Right lobe of liver (tissue), 6 donors: ENCODE results near the gene MRPL19. TPM values are rescaled to one million over a fixed set of nuclear protein-coding genes. Genes with fewer than 3 reads are reported as not detected.

Source experiments
- ATAC-seq, 4 donors: fragments of 200-7000 bp; cut with Tn5 transposase; one replicate each; pipeline ENCODE4 v1.9.1; 2020; ENCODE audit warnings: mild to moderate bottlenecking in 4 of 4, moderate library complexity in 4 of 4
- DNase-seq, 3 donors: peaks; one replicate each; pipeline ENCODE4 v3.0.0-alpha.2; 2020
- H3K27ac ChIP-seq, 3 donors: fragments of 200-600 bp; one replicate each; pipeline ENCODE4 v1.8.0; 2022
- H3K27me3 ChIP-seq, 2 donors: fragments of 200-600 bp; one replicate each; pipeline ENCODE4 v1.8.0; 2022
- H3K36me3 ChIP-seq, 4 donors: fragments of 200-600 bp; sonication (generic) in 1 of 4; one replicate each; pipeline versions ENCODE4 v1.5.1 to v1.8.0; 2017 to 2022; ENCODE audit warnings: control low read depth in 1 of 4
- H3K4me1 ChIP-seq, 4 donors: fragments of 200-600 bp; sonication (generic) in 1 of 4; one replicate each; pipeline versions ENCODE4 v1.5.1 to v1.8.0; 2017 to 2022; ENCODE audit warnings: control low read depth in 1 of 4
- H3K4me3 ChIP-seq, 3 donors: fragments of 200-600 bp; one replicate each; pipeline ENCODE4 v1.8.0; 2022
- H3K9me3 ChIP-seq, 4 donors: fragments of 200-600 bp; sonication (generic) in 1 of 4; one replicate each; pipeline versions ENCODE4 v1.5.1 to v1.8.0; 2017 to 2022; ENCODE audit warnings: control low read depth in 1 of 4
- CTCF ChIP-seq, 4 donors: fragments of 200-600 bp in 3 of 4; fragments of 450-650 bp in 1 of 4; IDR thresholded peaks; one replicate each; pipeline versions ENCODE4 v1.5.1 to v1.8.0; 2016 to 2022; ENCODE audit warnings: antibody characterized with exemption in 4 of 4, mild to moderate bottlenecking in 2 of 4
- POLR2A ChIP-seq: fragments of 450-650 bp; IDR thresholded peaks from one replicate; pipeline ENCODE4 v1.6.1; 2017; ENCODE audit warnings: antibody characterized with exemption, mild to moderate bottlenecking
- WGBS: methylation state at CpG from one replicate; pipeline ENCODE4 v1.1.6; 2018; ENCODE audit warnings: low coverage, low lambda C conversion rate; ENCODE audit not compliant: insufficient coverage; ENCODE audit errors: missing lambda C conversion rate; 5-methylcytosine and 5-hydroxymethylcytosine counted together
- intact Hi-C, 2 donors: fragments of 100-400 bp; cut with DNase I; formaldehyde crosslinking; loops; one replicate each; pipeline versions ENCODE4 v1.11.2 to v1.14.1; 2022
- total RNA-seq, 6 experiments: library from RNA; depleted of rRNA in 2 of 6; stranded (reverse); fragments of >200 nt in 2 of 6; fragmentation: NEBNext Ultra II Directional in 3 of 6; extraction: Animal tissue kit (Norgen Biotek cat#: 25700) in 3 of 6; gene quantifications; one replicate each; pipeline versions ENCODE4 v1.1.0 to v1.2.4, GENCODE V29; 2016 to 2023
- donor health status: DM: no; HTN: yes; CAD: no.
- donor health status: DM: no; HTN: no; CAD: no.
- donor health status: DM: no; HTN: no; CAD: no.
- donor health status: DM: no; HTN: yes; CAD: no.
- donor health status: DM: no; HTN: yes; CAD: no.

The MRPL19 gene
- total RNA-seq, 6 experiments from 2014 or later, result 41.4 to 50.2 (median 44.0) TPM

- TF ChIP-seq POLR2A (no peak), CTCF (IDR thresholded peaks at IDR 0.05) (no peak)
- no peaks in the 10 kb centered on the region for H3K27me3 ChIP-seq
- no peak overlapping the region for H3K27ac ChIP-seq
- H3K4me3 ChIP-seq, result no peak overlapping the region
- no peaks in the 10 kb centered on the region for H3K4me1 ChIP-seq
- intact Hi-C loops, result no loop called here
- no peak for DNase-seq
- WGBS, result 71% methylated on average over 3 of the region's 4 CpGs
- no peaks in the 10 kb centered on the region for H3K9me3 ChIP-seq
- H3K36me3 ChIP-seq, result no peaks in the 10 kb centered on the region
- ATAC-seq, result no peak
These were observed 46.0 kb upstream of the MRPL19 start for GRCh38 chr2:75600461-75601011.

- no peaks in the 10 kb centered on the region for H3K4me1 ChIP-seq
- no peaks in the 10 kb centered on the region for H3K36me3 ChIP-seq
- no peak overlapping the region for H3K4me3 ChIP-seq
- DNase-seq (no peak), ATAC-seq (no peak)
- WGBS, result 56% methylated on average over 4 of the region's 6 CpGs
- no peaks in the 10 kb centered on the region for H3K9me3 ChIP-seq
- TF ChIP-seq CTCF (IDR thresholded peaks at IDR 0.05), result no peak
- no peak for TF ChIP-seq POLR2A
- H3K27ac ChIP-seq, result no peak overlapping the region
- intact Hi-C loops, result no loop called here
- no peaks in the 10 kb centered on the region for H3K27me3 ChIP-seq
These were observed 43.8 kb upstream of the MRPL19 start for GRCh38 chr2:75602724-75603342.

- DNase-seq (no peak), ATAC-seq (no peak)
- WGBS, result 100% methylated on average over 1 of the region's 1 CpG
- Histone ChIP-seq H3K4me3 (no peak overlapping the region), H3K36me3 (no peaks in the 10 kb centered on the region), H3K27me3 (no peaks in the 10 kb centered on the region), H3K27ac (no peak overlapping the region), H3K4me1 (no peaks in the 10 kb centered on the region), H3K9me3 (no peaks in the 10 kb centered on the region)
- intact Hi-C loops, result no loop called here
- TF ChIP-seq POLR2A (no peak), CTCF (IDR thresholded peaks at IDR 0.05) (no peak)
These were observed 43.1 kb upstream of the MRPL19 start for GRCh38 chr2:75603477-75603876.

- ATAC-seq (no peak), DNase-seq (no peak)
- WGBS, result 89% methylated on average over 4 of the region's 4 CpGs
- intact Hi-C loops, result no loop called here
- Histone ChIP-seq H3K36me3 (no peaks in the 10 kb centered on the region), H3K27ac (no peak overlapping the region), H3K27me3 (no peaks in the 10 kb centered on the region), H3K4me3 (no peak overlapping the region), H3K9me3 (no peaks in the 10 kb centered on the region), H3K4me1 (no peaks in the 10 kb centered on the region)
- no peak for TF ChIP-seq CTCF (IDR thresholded peaks at IDR 0.05)
- TF ChIP-seq POLR2A, result no peak
These were observed 42.1 kb upstream of the MRPL19 start for GRCh38 chr2:75604484-75604883.
